Stimulated activated CD8-positive, alpha-beta memory T cell treated with anti-CD3 and anti-CD28 coated beads, Interleukin-7, amount 100 ng/mL, for 1 hour (primary cell): ENCODE results near the gene BCLAF1.
"Not testable (repeated sequence)": the region's sequence is repeated elsewhere in the genome, so short reads cannot be mapped to it uniquely, and the experiment has no call there.

Experiments used
- DNase-seq, 2 donors: peaks; one replicate each; pipeline ENCODE4 v3.0.0-alpha.2; 2020; ENCODE audit warnings: low read depth in 2 of 2

BCLAF1 gene

GRCh38 chr6:136249336-136249735 lies 40.3 kb downstream of the BCLAF1 start:
- no peak for DNase-seq

- no peak for DNase-seq
Measured at GRCh38 chr6:136244061-136244616, 45.5 kb downstream of the BCLAF1 start.

GRCh38 chr6:136236466-136237293 lies 53.0 kb downstream of the BCLAF1 start:
- no peak for DNase-seq

GRCh38 chr6:136235233-136235564 lies 54.4 kb downstream of the BCLAF1 start:
- DNase-seq: no peak

- no peak for DNase-seq
Measured at GRCh38 chr6:136232701-136233100, 56.9 kb downstream of the BCLAF1 start.

- DNase-seq: no peak
Measured at GRCh38 chr6:136230219-136230853, 59.3 kb downstream of the BCLAF1 start.

- no peak for DNase-seq
Measured at GRCh38 chr6:136228814-136229213, 60.8 kb downstream of the BCLAF1 start.

- DNase-seq: no peak
Measured at GRCh38 chr6:136226674-136227377, 62.8 kb downstream of the BCLAF1 start.

- peak; percentile 32 to 34 for DNase-seq
Measured at GRCh38 chr6:136226027-136226673, 63.5 kb downstream of the BCLAF1 start.

GRCh38 chr6:136225496-136225895 lies 64.2 kb downstream of the BCLAF1 start:
- no peak for DNase-seq

- not testable (repeated sequence) for DNase-seq
Measured at GRCh38 chr6:136224974-136225373, 64.7 kb downstream of the BCLAF1 start.

- no peak for DNase-seq
Measured at GRCh38 chr6:136216503-136217401, 72.9 kb downstream of the BCLAF1 start.

- no peak for DNase-seq
Measured at GRCh38 chr6:136213853-136214252, 75.8 kb downstream of the BCLAF1 start.

GRCh38 chr6:136213012-136213539 lies 76.6 kb downstream of the BCLAF1 start:
- DNase-seq: no peak

- no peak for DNase-seq
Measured at GRCh38 chr6:136212608-136213007, 77.0 kb downstream of the BCLAF1 start.

- no peak for DNase-seq
Measured at GRCh38 chr6:136210398-136211165, 79.1 kb downstream of the BCLAF1 start.

- no peak for DNase-seq
Measured at GRCh38 chr6:136209496-136209895, 80.2 kb downstream of the BCLAF1 start.

GRCh38 chr6:136208783-136209182 lies 80.9 kb downstream of the BCLAF1 start:
- no peak for DNase-seq
